ENCODE data around the gene EFCAB6.

Gene EFCAB6

GRCh38 chr22:43490311-43490710 lies 321.8 kb downstream of the EFCAB6 start:
- no peak for DNase-seq

GRCh38 chr22:43488937-43489336 lies 323.2 kb downstream of the EFCAB6 start:
- DNase-seq = no peak

- no peak for DNase-seq
These were observed 323.9 kb downstream of the EFCAB6 start for GRCh38 chr22:43488031-43488866.

GRCh38 chr22:43487311-43488030 lies 324.6 kb downstream of the EFCAB6 start:
- no peak for DNase-seq

- no peak for DNase-seq
These were observed 326.5 kb downstream of the EFCAB6 start for GRCh38 chr22:43485502-43486089.

GRCh38 chr22:43484227-43484626 lies 327.9 kb downstream of the EFCAB6 start:
- no peak for DNase-seq

- no peak for DNase-seq
These were observed 328.4 kb downstream of the EFCAB6 start for GRCh38 chr22:43483669-43484068.

- DNase-seq = no peak
These were observed 328.8 kb downstream of the EFCAB6 start for GRCh38 chr22:43483266-43483665.

- no peak for DNase-seq
These were observed 329.8 kb downstream of the EFCAB6 start for GRCh38 chr22:43482318-43482625.

- no peak for DNase-seq
These were observed 330.4 kb downstream of the EFCAB6 start for GRCh38 chr22:43481568-43482317.

GRCh38 chr22:43479962-43480361 lies 332.1 kb downstream of the EFCAB6 start:
- DNase-seq = no peak

GRCh38 chr22:43479301-43479950 lies 332.7 kb downstream of the EFCAB6 start:
- DNase-seq = no peak

Data from kidney glomerular epithelial cell (primary cell).